ENCODE results near the gene ITGB3.
"Not testable (repeated sequence)": the region's sequence is repeated elsewhere in the genome, so short reads cannot be mapped to it uniquely, and the experiment has no call there.

Gene ITGB3

GRCh38 chr17:47253541-47254402 is at the start of gene ITGB3:
ITGB3 (plus strand) TSS chr17:47253827; CDS start chr17:47253862, 35 bp downstream.
- DNase-seq (ENCODE audit: low spot score) = peak; percentile 69

DNA sequence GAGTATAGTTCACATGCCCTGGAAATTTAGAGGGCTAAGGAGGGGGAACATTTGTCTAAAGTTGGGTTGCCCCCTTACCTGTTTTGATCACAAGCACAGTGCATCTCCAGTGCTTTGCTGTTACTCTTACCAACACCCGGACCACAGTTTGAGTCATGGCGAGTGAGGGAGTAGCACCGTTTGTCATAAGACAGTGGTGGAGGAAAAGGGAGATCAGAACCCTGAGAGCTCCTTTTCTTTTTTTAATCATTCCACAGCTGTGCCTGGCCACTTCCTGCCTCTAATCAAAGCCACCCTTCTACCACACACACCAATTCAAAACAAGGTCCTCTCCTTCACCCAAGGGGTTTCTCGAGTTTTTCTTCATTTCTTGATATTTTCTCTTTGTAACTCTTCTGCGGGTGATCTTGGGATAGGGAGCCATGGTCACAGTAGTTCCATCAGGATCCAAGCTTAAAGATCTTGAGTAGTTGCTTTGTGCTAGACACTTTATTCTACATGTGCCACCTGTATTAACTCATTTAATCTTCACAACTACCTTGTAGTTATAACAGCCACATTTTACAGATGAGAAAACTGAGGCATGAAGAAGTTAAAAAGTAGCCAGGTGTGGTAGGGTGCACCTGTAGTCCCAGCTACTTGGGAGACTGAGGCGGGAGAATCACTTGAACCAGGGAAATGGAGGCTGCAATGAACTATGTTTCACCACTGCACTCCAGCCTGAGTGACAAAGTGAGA is 49.5 kb upstream of the ITGB3 start:
- no peak for DNase-seq (ENCODE audit: low spot score)

DNA sequence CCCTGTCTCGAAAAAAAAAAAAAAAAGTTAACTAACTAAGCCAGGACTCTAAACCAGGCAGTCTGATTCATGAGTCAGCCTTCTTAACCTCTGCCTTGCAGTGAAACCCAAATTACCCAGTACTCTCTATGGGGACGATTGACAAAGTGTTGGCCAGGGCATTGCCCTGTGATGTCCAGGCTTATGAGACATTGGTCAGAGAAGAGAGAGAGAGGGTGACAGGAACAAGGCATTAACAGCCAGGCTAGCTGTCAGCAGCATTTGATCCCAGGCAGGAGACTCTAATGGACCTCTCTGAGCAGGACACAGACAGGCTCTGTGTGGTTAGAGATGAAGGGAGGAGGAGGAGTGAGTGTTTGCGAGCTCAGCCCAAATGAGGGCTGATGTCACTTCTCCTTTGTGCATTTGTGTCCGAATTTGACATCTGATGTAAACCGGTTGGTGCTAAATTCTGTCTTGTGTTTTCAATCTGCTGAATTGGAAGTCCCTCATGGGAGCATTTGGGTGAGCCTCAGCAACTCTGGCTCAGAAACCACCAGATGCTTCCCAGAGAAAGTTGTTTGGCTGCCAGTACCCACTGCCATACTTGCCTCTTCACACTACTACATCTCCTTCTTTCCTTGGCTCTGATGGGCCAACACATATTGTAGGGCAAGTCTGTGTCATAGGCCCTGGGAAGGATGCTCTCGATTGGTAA is 48.8 kb upstream of the ITGB3 start:
- DNase-seq (ENCODE audit: low spot score) = no peak

DNA sequence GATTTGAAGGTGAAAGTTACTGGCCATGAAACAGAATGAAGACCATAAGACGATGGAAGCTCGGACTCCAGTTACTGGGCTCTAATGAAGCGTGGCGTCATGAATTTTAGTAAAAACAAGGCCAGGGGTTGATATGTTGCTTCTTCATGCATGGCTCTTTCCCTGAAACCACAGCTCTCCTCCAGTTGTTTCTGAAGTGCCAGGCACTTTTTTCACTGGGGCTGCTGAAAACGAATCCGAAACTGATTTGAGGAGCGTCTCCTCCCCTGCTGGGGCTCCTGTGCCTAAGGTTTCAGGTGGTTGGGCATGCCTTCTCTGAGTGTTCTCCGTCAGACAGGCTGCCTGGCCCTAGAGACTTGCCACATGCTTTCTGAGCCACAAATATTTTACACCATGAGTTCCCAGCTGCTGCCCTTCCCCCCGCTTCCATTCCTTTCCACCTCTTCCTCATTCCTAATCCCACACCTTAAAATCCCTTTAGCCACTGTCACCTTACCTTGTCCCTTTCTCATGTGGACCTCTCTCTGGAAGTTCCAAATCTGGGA is 48.1 kb upstream of the ITGB3 start:
- no peak for DNase-seq (ENCODE audit: low spot score)

- no peak for DNase-seq (ENCODE audit: low spot score)
Measured at GRCh38 chr17:47207143-47208067, 46.2 kb upstream of the ITGB3 start.

DNA sequence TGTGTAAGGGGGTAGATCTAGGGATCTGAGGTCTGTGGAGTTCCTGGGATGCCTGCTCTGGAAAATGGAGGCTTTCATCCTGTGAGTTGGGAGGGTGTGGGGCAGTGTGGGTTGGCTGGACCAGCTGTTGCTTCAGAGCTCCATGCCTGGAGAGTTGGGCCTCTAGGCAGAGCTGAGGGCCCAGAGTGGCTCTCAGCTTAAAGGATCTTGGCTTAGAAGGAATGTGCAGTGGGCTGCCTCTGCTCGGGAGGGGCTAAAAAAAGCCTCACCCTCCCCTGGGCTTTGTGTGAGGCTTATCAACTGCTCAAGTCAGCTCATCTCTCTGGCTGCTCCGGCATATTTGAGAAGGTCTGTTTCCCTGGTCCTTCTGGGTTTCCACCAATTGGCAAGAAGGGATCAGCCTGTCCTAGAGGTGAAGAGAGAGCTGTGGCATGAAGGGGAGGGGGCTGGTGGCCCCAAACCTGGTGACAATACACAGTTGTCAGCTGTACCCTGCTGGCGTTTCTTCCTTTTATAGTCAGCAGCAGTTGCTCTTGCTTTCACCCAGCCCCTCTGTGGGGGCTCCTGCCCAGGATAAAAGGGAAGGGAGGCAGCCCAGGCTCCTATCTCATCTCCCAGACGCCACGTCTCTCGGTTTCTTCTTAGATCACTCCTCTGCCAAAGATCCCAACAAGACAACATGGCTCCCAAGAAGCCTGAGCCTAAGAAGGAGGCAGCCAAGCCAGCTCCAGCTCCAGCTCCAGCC is 44.7 kb upstream of the ITGB3 start, which contains the start of gene MYL4:
Gene MYL4, plus strand, starts transcription at position 605 of the 745 bp plus-strand sequence. Its CDS starts 75 bp downstream, at position 680.
- no peak for DNase-seq (ENCODE audit: low spot score)

DNA sequence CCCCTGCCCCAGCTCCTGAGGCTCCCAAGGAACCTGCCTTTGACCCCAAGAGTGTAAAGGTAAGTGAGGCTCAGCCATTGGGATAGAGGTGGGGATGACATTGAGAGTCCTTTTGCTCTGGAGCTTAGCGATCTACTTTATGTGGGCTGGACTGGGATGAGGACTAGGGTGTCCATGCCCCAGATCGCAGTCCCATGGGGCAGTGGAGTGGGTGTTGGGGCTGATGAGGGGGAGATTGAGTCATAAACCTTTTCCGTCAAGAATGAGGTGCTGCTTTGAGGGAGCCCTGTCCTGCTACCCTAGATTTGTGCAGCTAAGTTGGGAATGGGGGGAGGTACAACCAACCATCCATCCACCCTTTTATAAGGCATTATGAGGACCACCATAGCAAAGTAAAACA is 44.1 kb upstream of the ITGB3 start:
- DNase-seq (ENCODE audit: low spot score) = no peak

- no peak for DNase-seq (ENCODE audit: low spot score)
Measured at GRCh38 chr17:47210105-47210504, 43.5 kb upstream of the ITGB3 start.

DNA sequence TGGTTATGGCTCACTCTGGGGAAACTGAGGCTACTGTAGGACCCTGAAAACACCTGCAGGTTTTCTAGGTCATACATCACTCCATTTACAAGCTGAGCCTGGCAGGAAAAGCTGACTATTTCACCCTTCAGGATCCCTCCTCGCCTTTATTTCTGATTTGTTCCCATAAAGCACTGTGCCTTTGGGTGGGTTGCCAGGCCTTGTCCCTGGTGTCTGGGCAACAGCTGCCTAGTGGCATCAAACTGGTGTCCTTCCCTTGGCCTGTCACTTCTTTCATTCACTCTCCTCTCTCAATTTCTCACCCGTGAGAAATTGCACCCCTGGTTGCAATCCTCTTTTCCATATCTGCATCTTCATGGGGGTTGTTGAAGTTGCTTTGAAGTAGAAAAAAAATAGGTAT is 42.8 kb upstream of the ITGB3 start:
- no peak for DNase-seq (ENCODE audit: low spot score)

DNA sequence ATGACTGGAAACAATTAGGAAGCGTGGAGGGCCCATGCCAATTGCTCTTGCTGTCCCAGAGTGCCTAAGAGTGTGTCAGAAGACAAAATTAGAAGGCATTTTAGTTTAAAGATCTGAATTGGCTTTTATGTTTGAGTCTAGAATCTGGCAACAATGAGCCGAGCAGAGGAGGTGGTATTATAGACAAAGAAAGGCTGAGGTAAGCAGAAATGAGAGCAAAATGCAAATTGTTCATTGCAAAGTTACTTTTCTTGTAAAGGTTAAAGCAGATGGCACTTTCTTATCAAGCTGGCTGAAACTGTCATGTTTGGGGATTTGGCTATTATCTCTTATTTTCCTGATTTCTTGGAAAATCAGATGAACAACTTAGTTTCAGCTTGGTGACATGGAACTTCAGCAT is 41.2 kb upstream of the ITGB3 start:
- no peak for DNase-seq (ENCODE audit: low spot score)

- DNase-seq (ENCODE audit: low spot score) = no peak
Measured at GRCh38 chr17:47213540-47213939, 40.1 kb upstream of the ITGB3 start.

GRCh38 chr17:47214931-47215330 is 38.7 kb upstream of the ITGB3 start:
- DNase-seq (ENCODE audit: low spot score) = no peak

- not testable (repeated sequence) for DNase-seq (ENCODE audit: low spot score)
Measured at GRCh38 chr17:47216821-47217220, 36.8 kb upstream of the ITGB3 start.

- not testable (repeated sequence) for DNase-seq (ENCODE audit: low spot score)
Measured at GRCh38 chr17:47217279-47217678, 36.3 kb upstream of the ITGB3 start.

GRCh38 chr17:47218896-47219430 is 34.7 kb upstream of the ITGB3 start:
- no peak for DNase-seq (ENCODE audit: low spot score)

DNA sequence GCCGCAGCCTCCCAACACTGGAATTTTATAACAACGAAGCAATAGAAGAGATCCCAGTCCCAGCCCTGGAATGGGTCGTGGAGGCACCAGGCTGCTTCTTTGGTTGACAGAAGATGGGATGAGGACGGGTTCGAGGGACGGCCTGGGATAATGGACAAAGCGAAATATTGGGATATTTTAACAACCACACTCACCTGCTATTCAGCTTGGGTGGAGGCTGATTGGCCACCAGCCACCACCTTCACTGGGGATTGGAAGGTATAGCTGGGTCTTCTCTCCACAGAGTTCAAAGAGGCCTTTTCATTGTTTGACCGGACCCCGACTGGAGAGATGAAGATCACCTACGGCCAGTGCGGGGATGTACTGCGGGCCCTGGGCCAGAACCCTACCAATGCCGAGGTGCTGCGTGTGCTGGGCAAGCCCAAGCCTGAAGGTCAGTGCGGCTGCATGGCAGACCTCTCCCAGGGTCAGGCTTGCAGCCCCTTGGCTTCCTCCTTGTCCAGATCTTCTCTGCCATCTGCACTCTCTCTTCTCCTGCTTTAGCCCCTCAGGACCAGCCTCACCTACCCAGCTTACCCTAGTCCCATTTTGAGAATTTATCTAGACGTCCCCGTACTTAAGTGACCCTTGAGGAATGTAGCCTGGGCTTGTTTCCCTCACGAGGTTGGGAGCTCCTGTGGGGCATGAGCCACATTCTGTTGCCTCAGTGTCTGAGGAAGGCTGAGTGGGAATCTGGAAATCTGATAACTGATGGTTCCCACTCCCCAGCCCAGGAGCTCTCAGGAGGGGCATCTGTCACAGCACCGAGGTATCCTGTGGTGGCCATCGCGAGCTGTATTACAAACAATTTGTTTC is 33.8 kb upstream of the ITGB3 start:
- no peak for DNase-seq (ENCODE audit: low spot score)

GRCh38 chr17:47220531-47220999 is 33.1 kb upstream of the ITGB3 start:
- DNase-seq (ENCODE audit: low spot score) = no peak

DNA sequence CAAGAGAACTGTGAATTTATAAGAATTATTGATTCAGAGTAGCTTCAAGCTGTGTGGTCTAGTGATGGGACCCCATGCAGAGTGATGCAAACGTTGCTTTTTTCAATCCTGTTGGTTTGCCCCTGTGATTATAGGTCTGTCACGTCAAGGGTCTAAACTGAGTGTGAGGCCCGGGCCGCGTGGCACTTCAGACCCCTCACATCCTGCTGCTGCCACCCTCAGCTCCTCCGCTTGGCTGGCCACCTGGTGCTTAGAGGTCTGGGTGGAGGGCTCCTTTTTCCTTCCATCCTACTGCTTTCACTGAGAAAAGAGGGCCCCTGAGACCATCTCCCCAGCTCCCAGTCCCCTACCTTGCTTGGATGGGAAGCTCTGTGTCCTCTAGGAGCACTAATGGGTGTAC is 32.5 kb upstream of the ITGB3 start:
- DNase-seq (ENCODE audit: low spot score) = no peak

DNA sequence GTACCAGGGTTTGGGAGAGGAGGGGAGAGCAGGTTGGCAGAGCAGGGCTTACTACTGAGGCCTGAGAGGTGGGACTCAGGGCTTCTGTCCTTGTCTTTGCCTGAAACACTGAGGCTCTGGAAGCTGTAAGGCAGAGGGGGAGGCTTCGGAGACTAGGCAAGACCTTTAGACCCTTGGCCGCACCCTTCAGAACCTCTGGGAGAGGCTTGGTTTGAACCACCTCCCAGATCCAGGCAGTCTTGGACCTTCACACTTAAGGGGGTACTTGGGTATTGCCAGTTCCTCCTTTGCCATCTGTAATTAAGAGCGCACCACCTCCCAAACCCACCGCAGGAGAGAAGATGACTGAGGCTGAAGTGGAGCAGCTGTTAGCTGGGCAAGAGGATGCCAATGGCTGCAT is 31.6 kb upstream of the ITGB3 start:
- no peak for DNase-seq (ENCODE audit: low spot score)

Measured in HuH-7.5 (cell line).